Stomach smooth muscle (tissue), 2 donors: ENCODE measurements around the gene NLGN1.

ENCODE experiments used
- H3K27ac ChIP-seq: one replicate; pipeline ENCODE4 v1.7.0; 2013; ENCODE audit warnings: mild to moderate bottlenecking, low read length, inconsistent platforms
- H3K27me3 ChIP-seq, 2 donors: one replicate each; pipeline ENCODE4 v1.7.0; 2013; ENCODE audit warnings: low read length in 2 of 2; ENCODE audit not compliant: insufficient read depth in 2 of 2, control insufficient read depth in 1 of 2
- H3K36me3 ChIP-seq, 2 donors: one replicate each; pipeline ENCODE4 v1.7.0; 2013; ENCODE audit warnings: low read length in 2 of 2; ENCODE audit not compliant: control insufficient read depth in 2 of 2, insufficient read depth in 2 of 2
- H3K4me1 ChIP-seq: one replicate; pipeline ENCODE4 v1.7.0; 2013; ENCODE audit warnings: low read length; ENCODE audit not compliant: control insufficient read depth, insufficient read depth
- H3K4me3 ChIP-seq, 2 donors: one replicate each; pipeline ENCODE4 v1.7.0; 2013; ENCODE audit warnings: low read length in 2 of 2
- H3K9ac ChIP-seq, 2 donors: one replicate each; pipeline ENCODE4 v1.7.0; 2013; ENCODE audit warnings: low read length in 2 of 2, mild to moderate bottlenecking in 1 of 2
- H3K9me3 ChIP-seq, 2 donors: one replicate each; pipeline ENCODE4 v1.7.0; 2013; ENCODE audit warnings: low read length in 2 of 2; ENCODE audit not compliant: control insufficient read depth in 2 of 2
- donor health status: healthy.
- donor health status: Pancreatic carcinoma.

NLGN1 gene

DNA sequence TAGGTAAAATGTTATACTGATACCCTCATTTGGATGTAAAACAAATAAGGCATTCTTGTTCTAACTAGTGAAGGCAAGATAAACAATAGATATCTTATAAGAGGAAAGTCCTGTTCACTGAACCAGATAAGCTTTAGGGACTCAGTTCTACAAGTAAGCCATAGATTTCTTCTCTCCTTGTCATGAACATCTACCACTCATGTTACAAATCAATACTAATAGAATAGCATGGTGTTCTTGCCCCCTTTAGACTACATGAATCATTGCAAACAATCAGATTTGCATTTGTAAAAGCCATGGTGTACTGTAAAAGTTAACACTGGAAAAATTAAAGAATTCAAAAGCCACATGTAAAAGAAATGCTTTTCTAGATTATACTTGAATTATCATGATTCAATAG, 500.1 kb downstream of the NLGN1 start:
- Histone ChIP-seq H3K9ac (no peak overlapping the region), H3K27me3 (no peaks in the 10 kb centered on the region), H3K36me3 (no peaks in the 10 kb centered on the region), H3K9me3 (no peaks in the 10 kb centered on the region), H3K4me1 (no peaks in the 10 kb centered on the region), H3K27ac (no peak overlapping the region), H3K4me3 (no peak overlapping the region)

DNA sequence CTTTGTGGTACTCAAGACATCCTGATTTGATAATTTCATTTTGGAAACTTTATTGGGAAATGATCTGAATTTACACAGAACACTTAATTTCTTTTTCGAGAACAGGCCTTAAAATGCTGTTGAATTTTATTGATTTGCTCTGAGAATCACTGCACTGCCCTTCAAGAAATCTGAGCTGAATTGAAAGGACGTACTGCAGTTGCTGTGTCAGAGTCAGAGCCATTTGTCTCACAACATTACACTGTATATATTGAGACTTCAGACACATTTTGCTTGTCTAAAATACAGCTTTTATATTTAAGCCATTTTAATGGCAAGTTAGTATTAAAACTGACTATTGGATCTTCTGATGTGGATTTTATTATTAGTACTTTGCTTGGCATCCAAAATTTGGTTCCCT, 504.1 kb downstream of the NLGN1 start:
- H3K9ac ChIP-seq: no peak overlapping the region
- no peaks in the 10 kb centered on the region for H3K36me3 ChIP-seq
- H3K27me3 ChIP-seq: no peaks in the 10 kb centered on the region
- no peak overlapping the region for H3K4me3 ChIP-seq
- H3K9me3 ChIP-seq: no peaks in the 10 kb centered on the region
- no peaks in the 10 kb centered on the region for H3K4me1 ChIP-seq
- no peak overlapping the region for H3K27ac ChIP-seq

DNA sequence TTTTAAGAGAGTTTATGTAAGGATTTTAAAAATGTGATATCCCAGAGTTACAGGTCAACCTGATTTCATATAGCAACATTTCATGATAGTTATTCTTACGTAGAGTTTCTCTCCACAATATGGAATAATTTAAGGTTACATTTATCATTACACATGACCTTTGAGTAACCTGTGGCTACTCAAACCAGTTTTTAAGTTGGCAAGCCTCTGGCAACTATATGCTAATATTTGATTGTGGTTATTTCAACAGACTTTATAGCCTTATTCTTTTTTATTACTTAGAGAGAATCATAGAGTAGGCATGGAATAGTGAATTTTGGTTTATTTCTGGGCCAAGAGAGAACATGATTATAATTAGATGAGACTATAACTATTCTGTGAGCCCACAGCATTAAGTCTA, 504.9 kb downstream of the NLGN1 start:
- H3K27me3 ChIP-seq: no peaks in the 10 kb centered on the region
- H3K9ac ChIP-seq: no peak overlapping the region
- H3K4me3 ChIP-seq: no peak overlapping the region

DNA sequence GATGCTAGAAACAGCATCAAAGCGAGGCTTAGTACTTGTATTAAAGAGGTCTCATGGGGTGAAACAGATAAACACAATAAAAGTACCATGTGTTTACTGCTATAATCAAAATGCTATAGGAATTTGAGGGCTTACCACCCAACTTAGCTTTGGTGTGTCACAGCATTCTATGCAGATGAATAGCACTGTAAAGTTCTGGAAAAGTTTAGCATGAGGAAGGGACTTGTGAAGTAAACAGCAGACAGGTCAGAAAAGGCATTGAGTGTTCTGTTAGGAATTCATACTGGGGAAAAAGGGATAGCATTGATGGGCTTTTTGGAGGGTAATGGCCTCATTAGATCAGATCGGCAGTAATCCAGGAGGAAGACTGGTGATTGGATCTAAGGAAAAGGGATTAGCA, 505.3 kb downstream of the NLGN1 start:
- Histone ChIP-seq H3K4me3 (no peak overlapping the region), H3K36me3 (no peaks in the 10 kb centered on the region), H3K27me3 (no peaks in the 10 kb centered on the region), H3K9ac (no peak overlapping the region), H3K4me1 (no peaks in the 10 kb centered on the region), H3K9me3 (no peaks in the 10 kb centered on the region), H3K27ac (no peak overlapping the region)

More for the DNA sequence above, 504.9 kb downstream of the NLGN1 start:
- Histone ChIP-seq H3K9me3 (no peaks in the 10 kb centered on the region), H3K27ac (no peak overlapping the region), H3K4me1 (no peaks in the 10 kb centered on the region), H3K36me3 (no peaks in the 10 kb centered on the region)

DNA sequence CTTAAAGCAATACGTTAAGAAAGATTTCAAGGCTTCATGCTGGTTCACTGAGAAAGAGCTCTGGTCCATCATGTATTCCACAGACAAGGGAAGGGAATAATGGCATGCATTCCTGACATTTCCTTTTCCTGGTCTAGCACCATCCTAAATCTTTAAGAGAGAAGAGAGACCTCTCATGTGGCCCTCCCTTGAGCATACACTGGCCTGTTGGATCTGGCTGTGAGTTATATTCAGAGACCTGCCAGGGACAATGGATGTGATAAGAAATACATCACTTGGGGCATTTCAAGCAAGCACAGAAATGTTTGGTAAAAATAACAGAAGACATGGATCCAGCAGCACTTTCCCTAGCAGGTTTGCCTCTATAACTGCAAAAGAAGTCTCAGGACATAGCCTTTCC, 507.8 kb downstream of the NLGN1 start:
- Histone ChIP-seq H3K27ac (no peak overlapping the region), H3K9ac (no peak overlapping the region), H3K36me3 (no peaks in the 10 kb centered on the region), H3K9me3 (no peaks in the 10 kb centered on the region), H3K27me3 (no peaks in the 10 kb centered on the region), H3K4me3 (no peak overlapping the region), H3K4me1 (no peaks in the 10 kb centered on the region)

DNA sequence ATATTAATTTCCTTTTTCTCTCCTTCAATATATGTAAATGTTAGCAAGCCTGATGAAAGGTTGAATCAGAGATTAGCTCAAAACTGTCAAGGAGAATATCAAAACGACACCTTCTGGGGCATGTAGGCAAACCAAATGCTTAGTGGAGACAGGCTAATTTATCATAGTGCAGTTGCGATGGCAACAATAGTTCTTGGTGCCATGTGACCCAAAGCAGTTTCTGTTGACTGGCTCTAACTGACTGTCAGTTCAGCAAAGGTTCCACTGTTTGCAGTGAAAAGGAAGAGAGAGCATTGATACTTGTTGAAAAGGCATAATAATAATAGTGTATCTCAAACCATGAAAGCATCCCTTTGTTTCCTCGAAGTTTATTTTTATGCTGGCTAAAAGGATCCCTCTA, 513.9 kb downstream of the NLGN1 start:
- no peaks in the 10 kb centered on the region for H3K9me3 ChIP-seq
- no peak overlapping the region for H3K27ac ChIP-seq
- no peaks in the 10 kb centered on the region for H3K27me3 ChIP-seq
- no peaks in the 10 kb centered on the region for H3K36me3 ChIP-seq
- no peak overlapping the region for H3K9ac ChIP-seq
- no peak overlapping the region for H3K4me3 ChIP-seq
- H3K4me1 ChIP-seq: no peaks in the 10 kb centered on the region

DNA sequence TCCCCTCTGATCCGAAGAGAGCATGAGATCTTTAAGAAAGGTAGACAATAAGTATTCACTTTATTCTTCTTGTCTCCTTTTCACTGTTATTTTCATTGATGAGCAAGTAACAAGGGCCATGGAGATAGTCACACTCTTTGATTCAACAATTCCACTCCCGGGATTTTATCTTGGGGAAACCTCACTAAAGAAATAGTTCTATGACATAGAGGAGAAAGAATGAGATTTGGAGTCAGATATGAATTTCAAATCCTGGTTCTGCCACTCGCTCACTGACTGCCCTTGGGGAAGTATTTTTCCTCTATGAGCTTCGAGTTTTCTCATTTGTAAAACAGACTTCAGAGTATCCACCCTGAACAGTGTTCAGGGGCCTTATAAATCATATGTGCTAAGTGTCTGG, 514.6 kb downstream of the NLGN1 start:
- H3K4me1 ChIP-seq: no peaks in the 10 kb centered on the region
- no peak overlapping the region for H3K9ac ChIP-seq
- H3K27me3 ChIP-seq: no peaks in the 10 kb centered on the region
- no peaks in the 10 kb centered on the region for H3K9me3 ChIP-seq
- no peak overlapping the region for H3K27ac ChIP-seq
- no peak overlapping the region for H3K4me3 ChIP-seq
- H3K36me3 ChIP-seq: no peaks in the 10 kb centered on the region

DNA sequence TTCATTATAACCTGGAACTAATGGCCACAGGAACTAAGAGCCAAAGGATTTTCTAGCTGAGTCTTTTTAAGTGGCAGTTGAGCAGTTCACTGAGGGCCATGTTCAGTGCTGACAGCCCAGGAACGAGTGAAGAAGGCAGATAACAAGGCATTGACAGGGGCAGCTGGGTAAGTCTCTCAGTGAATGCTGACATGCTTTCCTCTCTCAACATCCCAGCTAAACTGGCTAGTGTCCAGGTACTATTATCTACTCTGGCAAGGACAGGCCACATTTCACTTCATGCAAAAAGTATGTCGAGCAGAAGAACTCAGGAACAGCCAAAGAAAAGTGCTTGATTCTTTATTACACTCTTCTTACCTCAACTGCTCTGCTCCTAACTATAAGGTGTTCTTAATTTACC, 515.9 kb downstream of the NLGN1 start:
- Histone ChIP-seq H3K4me3 (no peak overlapping the region), H3K9ac (no peak overlapping the region), H3K27me3 (no peaks in the 10 kb centered on the region), H3K4me1 (no peaks in the 10 kb centered on the region), H3K27ac (no peak overlapping the region), H3K9me3 (no peaks in the 10 kb centered on the region), H3K36me3 (no peaks in the 10 kb centered on the region)

DNA sequence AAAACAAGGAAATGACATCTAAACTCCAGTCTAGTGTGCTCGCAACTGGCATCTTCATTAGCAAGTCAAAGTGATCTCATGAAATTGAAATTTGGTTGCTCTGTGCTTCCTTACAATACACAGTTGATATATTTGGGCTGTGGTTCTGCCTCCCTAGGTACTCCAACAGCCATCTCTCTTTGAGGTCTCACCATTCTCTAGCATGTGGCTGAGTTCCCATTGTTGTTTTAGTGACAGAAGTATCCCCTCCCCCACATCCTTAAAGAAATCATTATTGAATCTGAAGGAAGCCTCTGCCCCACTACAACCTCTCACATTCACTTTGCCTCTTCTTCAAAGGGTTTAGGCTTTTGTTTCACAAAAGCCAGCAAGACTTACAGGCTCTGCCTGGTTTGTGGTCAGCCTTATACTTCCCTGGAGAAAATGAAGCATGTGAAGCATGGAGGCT, 516.5 kb downstream of the NLGN1 start:
- Histone ChIP-seq H3K36me3 (no peaks in the 10 kb centered on the region), H3K9ac (no peak overlapping the region), H3K27ac (no peak overlapping the region), H3K9me3 (no peaks in the 10 kb centered on the region), H3K27me3 (no peaks in the 10 kb centered on the region), H3K4me3 (no peak overlapping the region), H3K4me1 (no peaks in the 10 kb centered on the region)

DNA sequence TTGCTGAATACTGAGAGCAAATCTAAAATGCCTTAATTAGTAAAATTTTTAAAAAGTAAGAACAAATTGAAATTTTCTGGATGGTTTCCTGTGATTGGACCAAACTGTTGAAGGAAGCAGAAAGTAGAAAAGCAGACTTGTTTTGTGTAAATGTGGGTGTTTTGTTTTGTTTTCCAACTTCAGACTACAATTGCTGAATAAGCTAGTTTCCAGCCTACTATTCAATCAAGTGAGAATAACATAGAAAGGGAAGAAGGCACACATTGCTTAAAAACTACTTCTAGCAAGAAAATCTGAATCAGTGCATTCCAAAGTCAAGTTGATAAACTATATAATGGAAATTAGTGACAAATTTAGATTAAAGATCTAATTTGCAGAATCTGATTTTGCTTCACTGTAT, 519.3 kb downstream of the NLGN1 start:
- Histone ChIP-seq H3K9me3 (no peaks in the 10 kb centered on the region), H3K4me1 (no peaks in the 10 kb centered on the region), H3K9ac (no peak overlapping the region), H3K36me3 (no peaks in the 10 kb centered on the region), H3K27me3 (no peaks in the 10 kb centered on the region), H3K4me3 (no peak overlapping the region), H3K27ac (no peak overlapping the region)

DNA sequence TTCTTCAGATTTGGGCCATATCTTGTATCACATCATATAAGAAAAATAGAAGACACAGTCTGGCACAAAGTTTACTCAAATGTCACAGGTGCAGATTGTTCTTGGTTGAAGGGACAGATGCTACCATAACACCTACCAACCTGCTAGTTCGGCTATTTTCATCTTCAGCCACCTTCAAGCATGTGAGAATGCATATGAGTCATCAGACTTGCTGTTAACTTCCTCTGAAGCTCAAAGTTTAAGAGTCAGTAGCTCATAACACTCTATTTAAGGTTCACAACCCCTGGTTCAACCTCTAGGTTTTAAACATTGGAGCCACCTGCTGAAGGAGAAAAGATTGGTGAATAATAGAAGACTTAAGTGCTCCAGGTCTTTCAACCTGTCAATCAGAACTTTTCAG, 522.8 kb downstream of the NLGN1 start:
- Histone ChIP-seq H3K36me3 (no peaks in the 10 kb centered on the region), H3K4me1 (no peaks in the 10 kb centered on the region), H3K27me3 (no peaks in the 10 kb centered on the region), H3K9ac (no peak overlapping the region), H3K9me3 (no peaks in the 10 kb centered on the region), H3K4me3 (no peak overlapping the region), H3K27ac (no peak overlapping the region)

DNA sequence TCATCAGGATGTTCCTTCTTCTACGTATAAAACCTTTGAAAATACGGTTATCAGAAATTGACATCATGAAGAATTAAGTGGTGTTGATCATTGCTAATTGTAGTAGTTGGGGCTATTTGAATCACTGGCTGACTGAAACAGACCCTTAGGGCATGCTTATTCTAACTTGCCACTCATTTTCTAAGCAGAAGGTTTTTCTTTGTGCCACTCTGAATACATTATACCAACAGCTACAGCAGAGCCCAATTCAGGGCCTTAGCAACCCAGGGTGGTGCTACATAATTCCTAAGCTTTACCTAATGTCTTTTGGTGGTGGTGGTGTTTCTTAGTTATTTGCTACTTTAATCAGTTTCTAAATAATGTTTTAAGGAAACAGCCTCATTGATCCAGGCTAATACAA, 524.2 kb downstream of the NLGN1 start:
- Histone ChIP-seq H3K27ac (no peak overlapping the region), H3K4me3 (no peak overlapping the region), H3K4me1 (no peaks in the 10 kb centered on the region), H3K9ac (no peak overlapping the region), H3K27me3 (no peaks in the 10 kb centered on the region), H3K36me3 (no peaks in the 10 kb centered on the region), H3K9me3 (no peaks in the 10 kb centered on the region)
